ENCODE data around the gene KHSRP. TPM values are rescaled to one million over a fixed set of nuclear protein-coding genes. Genes with fewer than 3 reads are reported as not detected.
A peak's percentile ranks its signal among the peaks of the same experiment; 100 is the strongest.

The KHSRP gene
- total RNA-seq, 2 donors from 2014 or later, result 54.0 to 83.4 TPM

DNA sequence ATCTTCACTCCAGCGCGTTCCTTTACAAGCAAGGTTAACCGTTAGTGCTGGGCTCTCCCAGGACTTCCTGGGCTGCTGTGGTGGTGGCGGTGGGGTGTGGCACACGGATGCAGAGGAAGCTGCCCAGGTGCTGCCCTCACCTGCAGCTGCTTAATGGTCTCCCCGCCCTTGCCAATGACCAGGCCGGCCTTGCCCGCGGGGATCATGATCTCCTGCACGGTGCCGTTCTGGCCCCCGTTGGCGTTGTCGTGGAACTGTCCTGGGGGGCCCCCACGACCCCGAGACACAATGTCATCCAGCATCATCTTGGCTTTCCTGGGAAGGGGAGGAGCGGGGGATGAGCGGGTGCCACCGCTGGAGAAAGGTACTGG, 6.1 kb downstream of the KHSRP start:
- Histone ChIP-seq H3K4me3 (no peak overlapping the region), H3K27ac (no peak overlapping the region), H3K4me1 (peaks cover 13% of the 10 kb centered on the region), H3K36me3 (replicated peaks in 1 of 2; ENCODE audit: insufficient read depth in 1 of 2, low read depth in 2 of 2) (peaks cover 33 to 42% of the 10 kb centered on the region in 2 donors), H3K9me3 (no peaks in the 10 kb centered on the region), H3K27me3 (no peaks in the 10 kb centered on the region)
- no peak for DNase-seq
- ATAC-seq, result no peak
- WGBS, 2 donors, result 91 to 96% methylated on average over 5 to 15 of the region's 19 CpGs
- intact Hi-C loops (cut with DNase I), result no loop called here
- TF ChIP-seq POLR2A (IDR thresholded peaks at IDR 0.05), result no peak
- TF ChIP-seq, protein P1, sequence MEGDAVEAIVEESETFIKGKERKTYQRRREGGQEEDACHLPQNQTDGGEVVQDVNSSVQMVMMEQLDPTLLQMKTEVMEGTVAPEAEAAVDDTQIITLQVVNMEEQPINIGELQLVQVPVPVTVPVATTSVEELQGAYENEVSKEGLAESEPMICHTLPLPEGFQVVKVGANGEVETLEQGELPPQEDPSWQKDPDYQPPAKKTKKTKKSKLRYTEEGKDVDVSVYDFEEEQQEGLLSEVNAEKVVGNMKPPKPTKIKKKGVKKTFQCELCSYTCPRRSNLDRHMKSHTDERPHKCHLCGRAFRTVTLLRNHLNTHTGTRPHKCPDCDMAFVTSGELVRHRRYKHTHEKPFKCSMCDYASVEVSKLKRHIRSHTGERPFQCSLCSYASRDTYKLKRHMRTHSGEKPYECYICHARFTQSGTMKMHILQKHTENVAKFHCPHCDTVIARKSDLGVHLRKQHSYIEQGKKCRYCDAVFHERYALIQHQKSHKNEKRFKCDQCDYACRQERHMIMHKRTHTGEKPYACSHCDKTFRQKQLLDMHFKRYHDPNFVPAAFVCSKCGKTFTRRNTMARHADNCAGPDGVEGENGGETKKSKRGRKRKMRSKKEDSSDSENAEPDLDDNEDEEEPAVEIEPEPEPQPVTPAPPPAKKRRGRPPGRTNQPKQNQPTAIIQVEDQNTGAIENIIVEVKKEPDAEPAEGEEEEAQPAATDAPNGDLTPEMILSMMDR (IDR thresholded peaks at IDR 0.05), result no peak

DNA sequence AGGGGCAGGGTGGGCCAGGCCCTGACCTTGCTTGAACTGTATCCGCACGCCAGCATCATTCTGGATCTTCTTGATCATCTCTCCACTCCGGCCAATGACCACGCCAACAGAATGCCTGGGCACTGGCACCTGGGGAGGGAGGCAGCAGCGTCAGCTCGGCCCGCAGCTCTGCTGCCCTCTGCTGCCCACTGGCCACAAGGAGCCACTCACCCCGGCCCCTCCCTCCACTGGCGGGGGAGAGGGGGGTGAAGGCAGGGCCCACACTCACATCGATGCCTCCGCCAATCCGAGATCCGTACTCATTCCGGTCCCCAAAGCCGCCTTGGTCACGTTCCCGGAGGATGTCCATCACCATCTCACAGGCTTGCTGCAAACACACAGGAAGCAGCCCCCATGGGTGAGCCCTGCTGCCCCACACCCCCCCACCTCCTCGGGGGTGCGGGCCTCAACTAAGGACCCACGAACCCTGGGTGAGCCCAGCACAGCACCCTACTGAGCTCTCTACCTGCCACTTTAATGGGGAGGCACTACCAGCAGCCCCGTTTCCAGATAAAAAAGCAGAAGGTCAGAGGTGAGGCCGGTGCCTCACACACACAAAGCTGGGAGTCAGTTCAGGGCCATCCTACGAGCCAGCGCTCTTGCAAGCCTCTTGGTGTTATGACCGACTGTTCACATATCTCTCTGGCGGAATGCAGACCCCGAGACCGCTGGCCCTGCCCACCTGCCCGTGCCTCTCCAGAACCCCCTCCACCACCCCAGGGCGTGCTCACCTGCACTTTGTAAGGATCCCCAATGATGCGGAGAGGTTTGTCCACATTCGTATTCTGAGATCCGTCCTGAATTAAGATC, 6.7 kb downstream of the KHSRP start:
- Histone ChIP-seq H3K9me3 (no peaks in the 10 kb centered on the region), H3K4me3 (no peak overlapping the region), H3K27me3 (no peaks in the 10 kb centered on the region), H3K36me3 (replicated peaks in 1 of 2; ENCODE audit: insufficient read depth in 1 of 2, low read depth in 2 of 2) (peaks cover 33 to 42% of the 10 kb centered on the region in 2 donors), H3K4me1 (peaks cover 7% of the 10 kb centered on the region), H3K27ac (no peak overlapping the region)
- TF ChIP-seq, protein P1 (IDR thresholded peaks at IDR 0.05), result peak in 6 of 7 experiments; percentile 11 to 42 (median 25)
- no peak for TF ChIP-seq POLR2A (IDR thresholded peaks at IDR 0.05)
- peak in 3 of 4 donors; percentile 31 to 45 (median 41) for DNase-seq
- WGBS, 2 donors, result 64 to 76% methylated on average over 12 to 28 of the region's 33 CpGs
- intact Hi-C loops (cut with DNase I), result no loop called here
- peak; percentile 41 for ATAC-seq

DNA sequence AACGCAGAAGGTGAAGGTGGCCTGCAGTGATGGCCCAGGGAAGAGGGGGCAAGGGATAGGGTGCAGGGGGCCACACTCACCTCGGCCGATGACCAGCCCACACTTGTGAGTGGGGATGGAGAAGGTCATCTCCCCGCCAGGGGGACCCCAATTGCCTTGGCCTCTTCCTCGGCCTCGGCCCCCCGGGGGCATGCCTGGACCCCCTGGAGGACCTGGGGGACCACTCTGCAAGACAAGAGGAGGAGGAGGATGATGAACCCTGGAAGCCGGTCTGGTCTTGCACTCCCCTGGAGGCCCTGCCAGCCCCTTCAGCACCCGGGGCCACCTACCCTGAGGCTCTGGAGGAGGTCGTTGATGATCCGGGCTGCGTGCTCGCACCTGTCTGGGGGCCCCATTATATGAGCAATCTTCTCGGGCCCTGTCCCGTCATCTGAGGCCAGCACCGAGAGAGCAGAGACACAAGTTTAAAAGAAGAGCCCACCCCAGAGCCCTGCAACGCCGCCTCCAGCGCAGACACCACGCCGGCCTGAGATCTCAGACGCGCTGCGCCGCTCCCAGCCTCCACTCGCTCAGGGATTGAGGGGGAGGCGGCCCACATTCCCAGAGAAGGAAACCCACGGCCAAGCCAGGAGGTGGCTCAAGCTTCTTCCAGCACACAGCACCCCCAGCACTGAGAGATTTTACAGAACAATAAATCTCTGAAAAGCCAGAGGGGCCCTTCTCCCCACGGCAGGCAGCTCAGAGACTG, 7.8 kb downstream of the KHSRP start:
- peaks cover 33 to 42% of the 10 kb centered on the region in 2 donors for H3K36me3 ChIP-seq (replicated peaks in 1 of 2; ENCODE audit: insufficient read depth in 1 of 2, low read depth in 2 of 2)
- intact Hi-C loops (cut with DNase I), result no loop called here
- no peak for DNase-seq

DNA sequence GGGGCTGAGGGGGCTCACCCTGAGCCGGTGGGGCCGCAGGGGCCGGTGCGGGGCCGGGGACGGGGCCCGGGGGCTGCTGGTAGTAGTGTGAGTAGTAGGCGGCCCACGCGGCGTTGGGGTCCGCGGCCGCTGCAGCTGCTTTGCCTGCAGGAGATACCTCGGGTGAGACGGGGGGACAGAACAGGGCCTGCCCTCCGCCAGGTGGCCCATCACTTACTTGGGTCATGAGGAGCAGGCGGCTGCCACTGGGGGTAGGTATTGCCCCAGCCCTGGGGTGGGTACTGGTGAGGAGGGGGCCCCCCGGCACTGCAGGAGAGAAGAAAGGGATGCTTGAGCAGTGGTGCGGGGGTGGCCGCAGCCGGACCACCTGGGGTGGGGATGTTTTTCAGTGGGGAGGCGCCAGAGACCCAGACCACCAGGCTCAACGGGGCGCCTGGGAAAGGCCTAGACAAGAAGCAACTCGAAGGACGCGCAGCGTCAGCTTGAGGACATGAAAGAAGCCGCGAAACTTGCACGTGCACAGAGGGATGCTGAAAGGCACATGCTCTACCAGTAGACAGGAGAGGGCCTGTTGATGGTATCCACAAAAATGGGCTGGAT, 8.9 kb downstream of the KHSRP start:
- H3K4me3 ChIP-seq, result no peak overlapping the region
- ATAC-seq (no peak), DNase-seq (no peak)
- no peak for TF ChIP-seq POLR2A (IDR thresholded peaks at IDR 0.05)
- TF ChIP-seq, protein P1 (IDR thresholded peaks at IDR 0.05), result no peak
- H3K9me3 ChIP-seq, result no peaks in the 10 kb centered on the region
- peaks cover 33 to 42% of the 10 kb centered on the region in 2 donors for H3K36me3 ChIP-seq (replicated peaks in 1 of 2; ENCODE audit: insufficient read depth in 1 of 2, low read depth in 2 of 2)
- H3K27ac ChIP-seq, result no peak overlapping the region
- WGBS, 2 donors, result 93 to 96% methylated on average over 17 to 18 of the region's 32 CpGs
- H3K4me1 ChIP-seq, result no peaks in the 10 kb centered on the region
- H3K27me3 ChIP-seq, result no peaks in the 10 kb centered on the region
- intact Hi-C loops (cut with DNase I), result no loop called here

More for the DNA sequence above, 7.8 kb downstream of the KHSRP start:
- Histone ChIP-seq H3K27ac (no peak overlapping the region), H3K27me3 (no peaks in the 10 kb centered on the region), H3K4me3 (no peak overlapping the region), H3K9me3 (no peaks in the 10 kb centered on the region), H3K4me1 (no peaks in the 10 kb centered on the region)
- no peak for ATAC-seq
- no peak for TF ChIP-seq POLR2A (IDR thresholded peaks at IDR 0.05)
- WGBS, 2 donors, result 91 to 93% methylated on average over 10 to 29 of the region's 29 CpGs
